SK-N-MC (cell line): ENCODE results near the gene RTN4RL1.

Source experiments
- DNase-seq: peaks from one replicate; pipeline ENCODE4 v3.0.0-alpha.2; 2011; ENCODE audit warnings: low read depth, low spot score
- H3K27ac ChIP-seq: fragments of 200-600 bp; sonication (generic); 2 replicates; pipeline ENCODE4 v1.5.1; 2016; ENCODE audit warnings: mixed run types
- H3K36me3 ChIP-seq: fragments of 200-600 bp; sonication (generic); 2 replicates; pipeline ENCODE4 v1.6.1; 2017; ENCODE audit warnings: antibody characterized with exemption, low read length, mixed read lengths; ENCODE audit not compliant: insufficient read depth
- H3K4me3 ChIP-seq: fragments of 200-600 bp; sonication (generic); 2 replicates; pipeline ENCODE4 v1.5.1; 2016
- H3K9ac ChIP-seq: fragments of 200-600 bp; sonication (generic); 2 replicates; pipeline ENCODE4 v1.8.0; 2017; ENCODE audit warnings: mixed run types, mixed read lengths; ENCODE audit not compliant: insufficient read length
- H3K9me3 ChIP-seq: fragments of 200-600 bp; sonication (generic); 2 replicates; pipeline ENCODE4 v1.6.1; 2017; ENCODE audit warnings: low read depth, mild to moderate bottlenecking, antibody characterized with exemption, low read length, moderate library complexity, mixed read lengths
- EZH2 ChIP-seq: fragments of 200-600 bp; sonication (generic); IDR thresholded peaks from one replicate; pipeline ENCODE4 v1.6.1; 2017; ENCODE audit warnings: antibody characterized with exemption
- FOXP2 ChIP-seq: optimal IDR thresholded peaks from 2 replicates; pipeline ENCODE3; 2011; ENCODE audit warnings: mild to moderate bottlenecking, moderate library complexity; ENCODE audit not compliant: insufficient read depth; ENCODE audit errors: extremely low read length, control extremely low read depth
- POLR2AphosphoS5 ChIP-seq: IDR thresholded peaks from 2 replicates; pipeline ENCODE4 v1.6.1; 2012; ENCODE audit warnings: mild to moderate bottlenecking, low read depth, low read length, borderline replicate concordance

The RTN4RL1 gene

GRCh38 chr17:2041561-2042389 is 16.6 kb upstream of the RTN4RL1 start, which contains the start of gene OVCA2:
OVCA2 (plus strand) TSS chr17:2042022; CDS start chr17:2042048, 26 bp downstream.
- peak within 1 kb of the TSS; percentile 89 for H3K9ac ChIP-seq
- peak; percentile 67 for TF ChIP-seq POLR2AphosphoS5
- no peak for TF ChIP-seq EZH2
- no peak for TF ChIP-seq FOXP2
- peaks cover 15% of the 10 kb centered on the region for H3K36me3 ChIP-seq
- no peaks in the 10 kb centered on the region for H3K9me3 ChIP-seq
- H3K4me3 ChIP-seq: peak within 1 kb of the TSS; percentile 94
- H3K27ac ChIP-seq: peak within 1 kb of the TSS; percentile 76; the same call in 1 of the 2 replicates
- DNase-seq: no peak

GRCh38 chr17:2040942-2041560 is 15.9 kb upstream of the RTN4RL1 start:
- no peak for TF ChIP-seq EZH2
- TF ChIP-seq POLR2AphosphoS5: no peak
- TF ChIP-seq FOXP2: no peak
- H3K9me3 ChIP-seq: no peaks in the 10 kb centered on the region
- no peak overlapping the region for H3K9ac ChIP-seq
- no peak for DNase-seq
- peaks cover 20% of the 10 kb centered on the region for H3K36me3 ChIP-seq
- no peak overlapping the region for H3K27ac ChIP-seq
- peak overlapping the region; percentile 94 for H3K4me3 ChIP-seq

GRCh38 chr17:2040219-2040827 is 15.2 kb upstream of the RTN4RL1 start:
- Histone ChIP-seq H3K4me3 (no peak overlapping the region), H3K9me3 (no peaks in the 10 kb centered on the region), H3K9ac (no peak overlapping the region), H3K27ac (no peak overlapping the region), H3K36me3 (peaks cover 20% of the 10 kb centered on the region)
- no peak for TF ChIP-seq FOXP2
- no peak for TF ChIP-seq EZH2
- no peak for TF ChIP-seq POLR2AphosphoS5
- no peak for DNase-seq

GRCh38 chr17:2037155-2037554 is 12.0 kb upstream of the RTN4RL1 start:
- no peak for TF ChIP-seq EZH2
- TF ChIP-seq FOXP2: no peak
- TF ChIP-seq POLR2AphosphoS5: no peak
- Histone ChIP-seq H3K4me3 (no peak overlapping the region), H3K36me3 (peaks cover 12% of the 10 kb centered on the region; the same call in 1 of the 2 replicates), H3K9ac (no peak overlapping the region), H3K9me3 (no peaks in the 10 kb centered on the region), H3K27ac (no peak overlapping the region)
- no peak for DNase-seq

GRCh38 chr17:2035541-2036488 is 10.7 kb upstream of the RTN4RL1 start:
- H3K4me3 ChIP-seq: no peak overlapping the region
- no peak overlapping the region for H3K9ac ChIP-seq
- peaks cover 12% of the 10 kb centered on the region; the same call in 1 of the 2 replicates for H3K36me3 ChIP-seq
- no peak for TF ChIP-seq FOXP2
- no peak for TF ChIP-seq EZH2
- TF ChIP-seq POLR2AphosphoS5: no peak
- no peak overlapping the region for H3K27ac ChIP-seq
- DNase-seq: no peak
- H3K9me3 ChIP-seq: no peaks in the 10 kb centered on the region

GRCh38 chr17:2034806-2035540 is 9.8 kb upstream of the RTN4RL1 start:
- Histone ChIP-seq H3K4me3 (peak overlapping the region; percentile 64), H3K9me3 (no peaks in the 10 kb centered on the region), H3K9ac (no peak overlapping the region), H3K36me3 (peaks cover 12% of the 10 kb centered on the region; the same call in 1 of the 2 replicates), H3K27ac (peak overlapping the region; percentile 31; the same call in 1 of the 2 replicates)
- no peak for DNase-seq
- TF ChIP-seq POLR2AphosphoS5 (no peak), EZH2 (no peak), FOXP2 (no peak)

- Histone ChIP-seq H3K36me3 (peaks cover 12% of the 10 kb centered on the region; the same call in 1 of the 2 replicates), H3K9ac (no peak overlapping the region), H3K9me3 (no peaks in the 10 kb centered on the region), H3K4me3 (no peak overlapping the region), H3K27ac (peak overlapping the region; percentile 75)
- TF ChIP-seq POLR2AphosphoS5 (no peak), EZH2 (no peak)
- no peak for DNase-seq
These were observed 9.0 kb upstream of the RTN4RL1 start for GRCh38 chr17:2034157-2034556.

GRCh38 chr17:2033153-2033552 is 8.0 kb upstream of the RTN4RL1 start:
- DNase-seq: no peak
- Histone ChIP-seq H3K36me3 (peaks cover 12% of the 10 kb centered on the region; the same call in 1 of the 2 replicates), H3K4me3 (no peak overlapping the region), H3K9me3 (no peaks in the 10 kb centered on the region), H3K27ac (peak overlapping the region; percentile 75), H3K9ac (no peak overlapping the region)
- TF ChIP-seq EZH2 (no peak), FOXP2 (no peak), POLR2AphosphoS5 (no peak)
